OCI-M1 (cell line): ENCODE measurements around the gene NHEJ1.

Experiments
- DNase-seq: peaks from one replicate; lab custom pipeline; 2025; lab: John Stamatoyannopoulos, UW

NHEJ1 gene

GRCh38 chr2:219087361-219087760 is 73.3 kb downstream of the NHEJ1 start:
- no peak for DNase-seq

DNA sequence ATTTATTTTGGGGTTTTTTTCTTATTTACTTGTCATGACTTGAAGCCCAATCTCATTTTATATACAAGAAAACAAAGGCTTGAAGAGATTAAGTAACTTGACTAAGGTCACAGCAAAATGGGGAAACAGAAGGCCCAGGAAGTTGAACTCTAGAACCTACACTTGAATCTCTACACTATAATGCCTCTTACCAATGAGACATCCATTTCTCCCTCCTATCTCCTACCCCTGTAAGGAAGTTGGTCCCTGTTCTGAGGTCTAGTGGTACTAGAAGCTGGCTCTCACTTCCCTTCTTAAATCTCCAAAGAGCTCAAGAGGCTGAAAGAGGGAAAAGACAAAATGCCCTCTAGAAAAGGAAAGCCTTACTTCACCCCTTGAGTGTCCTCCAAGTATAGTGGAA is 74.4 kb downstream of the NHEJ1 start:
- no peak for DNase-seq

GRCh38 chr2:219084791-219085190 is 75.8 kb downstream of the NHEJ1 start:
- DNase-seq, result no peak

GRCh38 chr2:219082332-219082958 is 78.2 kb downstream of the NHEJ1 start:
- DNase-seq, result no peak

DNA sequence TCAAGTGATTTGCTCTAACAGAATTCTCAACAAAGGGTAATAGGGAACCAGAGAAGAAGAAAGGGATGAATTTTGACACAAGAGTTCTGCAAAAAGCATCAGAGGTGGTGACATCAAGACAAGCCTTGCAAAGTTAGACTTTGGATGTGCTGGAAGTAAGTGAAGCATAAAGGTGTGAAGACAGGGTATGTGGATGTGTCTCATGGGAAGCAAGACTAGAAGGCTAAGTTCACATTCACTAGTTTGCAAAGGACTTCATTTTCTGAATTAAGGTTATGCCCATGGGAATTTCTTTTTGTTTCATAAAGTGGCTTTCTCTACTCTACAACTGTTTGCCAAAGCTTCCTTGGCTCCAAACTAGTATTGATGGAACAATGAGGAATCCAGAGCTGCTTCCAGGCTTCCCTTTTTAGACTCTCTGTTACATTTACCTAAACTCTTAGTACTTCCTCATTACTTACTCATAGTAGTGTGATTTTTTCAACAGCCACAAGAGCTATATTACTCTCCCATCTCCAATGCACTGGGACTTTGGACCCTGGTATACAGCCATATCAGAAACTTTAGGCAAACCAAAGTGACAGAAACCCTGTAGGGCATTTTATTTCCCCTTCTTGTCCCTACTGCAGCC is 78.8 kb downstream of the NHEJ1 start:
- DNase-seq, result peak; percentile 27

DNA sequence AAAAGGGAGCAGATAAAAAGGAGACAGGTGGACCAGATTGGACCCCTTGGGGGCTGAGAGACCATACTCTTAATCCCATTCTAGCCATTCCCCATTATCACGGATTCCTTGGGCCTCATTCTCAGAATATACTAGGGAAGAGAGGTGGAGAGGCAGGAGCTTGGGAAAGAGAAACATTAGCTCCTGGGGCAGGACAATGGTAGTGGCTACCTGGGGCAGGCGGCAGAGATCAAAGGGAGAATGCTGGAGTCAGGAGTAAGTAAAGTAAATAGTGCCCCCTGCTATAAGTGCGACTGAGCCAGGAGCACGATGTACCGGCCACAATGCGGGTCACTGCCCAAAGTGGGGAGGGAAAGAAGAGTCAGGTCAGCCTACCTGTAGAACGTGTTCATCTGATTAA is 79.5 kb downstream of the NHEJ1 start:
- no peak for DNase-seq

- DNase-seq, result no peak
These were observed 81.2 kb downstream of the NHEJ1 start for GRCh38 chr2:219079417-219079816.

- DNase-seq, result no peak
These were observed 81.7 kb downstream of the NHEJ1 start for GRCh38 chr2:219078951-219079350.

DNA sequence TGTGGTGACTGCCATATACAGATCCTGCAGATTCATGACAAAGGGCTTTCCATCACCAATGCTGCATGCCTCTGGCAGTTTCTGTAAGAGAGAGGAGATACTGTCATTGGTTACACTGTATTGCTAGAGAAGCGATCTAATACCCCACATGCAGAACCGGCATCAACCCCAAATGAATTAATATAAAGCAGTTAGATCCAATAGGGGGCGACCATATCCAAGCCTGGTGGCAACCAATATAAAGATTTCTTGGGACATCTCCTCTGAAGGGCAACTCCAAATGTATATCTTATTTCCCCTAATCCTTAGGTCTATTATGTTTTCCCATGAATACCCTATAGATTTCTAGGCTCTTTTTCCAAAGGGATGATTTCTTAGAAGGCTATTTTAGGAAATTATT is 82.5 kb downstream of the NHEJ1 start:
- DNase-seq, result peak; percentile 9

- no peak for DNase-seq
These were observed 84.4 kb downstream of the NHEJ1 start for GRCh38 chr2:219076253-219076652.

DNA sequence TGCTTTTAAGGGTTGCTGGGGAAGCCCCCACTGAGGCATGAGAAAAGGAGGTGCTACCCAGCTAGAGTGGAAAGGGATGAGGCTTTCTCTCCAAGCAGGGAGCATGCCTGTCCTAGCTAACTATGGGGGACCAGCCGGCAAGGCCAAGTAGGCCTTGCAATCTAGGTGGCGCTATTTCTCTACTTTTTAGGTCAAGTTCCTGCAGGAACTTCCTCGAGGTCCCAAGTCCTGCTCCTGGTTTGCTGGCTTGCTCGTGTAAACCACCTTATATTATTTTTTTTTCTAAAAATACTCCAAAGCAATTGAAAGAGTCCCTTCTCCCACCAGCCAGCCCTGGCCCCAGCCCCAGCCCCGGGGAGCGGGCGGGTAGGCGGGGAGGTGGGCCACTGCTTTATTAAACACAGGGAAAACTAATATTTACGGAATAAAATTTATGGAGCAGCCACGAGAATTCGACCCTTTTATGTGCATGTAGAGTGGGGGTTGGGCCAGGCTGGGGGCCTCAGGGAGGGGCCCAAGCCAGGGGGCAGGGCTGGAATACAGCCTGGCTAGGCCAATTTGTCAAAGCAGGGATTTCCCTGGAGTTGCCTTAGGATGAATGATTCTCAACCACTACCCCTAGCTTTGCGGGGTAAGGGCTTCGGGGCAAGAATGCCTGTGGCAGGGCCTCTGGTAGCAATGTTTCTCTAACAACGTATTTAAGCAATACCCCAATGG is 87.0 kb downstream of the NHEJ1 start:
- peak; percentile 79 for DNase-seq

GRCh38 chr2:219072741-219073250 is 87.8 kb downstream of the NHEJ1 start:
- no peak for DNase-seq

GRCh38 chr2:219071131-219071816 is 89.3 kb downstream of the NHEJ1 start:
- DNase-seq, result no peak

GRCh38 chr2:219065484-219065883 is 95.1 kb downstream of the NHEJ1 start:
- no peak for DNase-seq

- no peak for DNase-seq
These were observed 98.5 kb downstream of the NHEJ1 start for GRCh38 chr2:219062081-219062480.

DNA sequence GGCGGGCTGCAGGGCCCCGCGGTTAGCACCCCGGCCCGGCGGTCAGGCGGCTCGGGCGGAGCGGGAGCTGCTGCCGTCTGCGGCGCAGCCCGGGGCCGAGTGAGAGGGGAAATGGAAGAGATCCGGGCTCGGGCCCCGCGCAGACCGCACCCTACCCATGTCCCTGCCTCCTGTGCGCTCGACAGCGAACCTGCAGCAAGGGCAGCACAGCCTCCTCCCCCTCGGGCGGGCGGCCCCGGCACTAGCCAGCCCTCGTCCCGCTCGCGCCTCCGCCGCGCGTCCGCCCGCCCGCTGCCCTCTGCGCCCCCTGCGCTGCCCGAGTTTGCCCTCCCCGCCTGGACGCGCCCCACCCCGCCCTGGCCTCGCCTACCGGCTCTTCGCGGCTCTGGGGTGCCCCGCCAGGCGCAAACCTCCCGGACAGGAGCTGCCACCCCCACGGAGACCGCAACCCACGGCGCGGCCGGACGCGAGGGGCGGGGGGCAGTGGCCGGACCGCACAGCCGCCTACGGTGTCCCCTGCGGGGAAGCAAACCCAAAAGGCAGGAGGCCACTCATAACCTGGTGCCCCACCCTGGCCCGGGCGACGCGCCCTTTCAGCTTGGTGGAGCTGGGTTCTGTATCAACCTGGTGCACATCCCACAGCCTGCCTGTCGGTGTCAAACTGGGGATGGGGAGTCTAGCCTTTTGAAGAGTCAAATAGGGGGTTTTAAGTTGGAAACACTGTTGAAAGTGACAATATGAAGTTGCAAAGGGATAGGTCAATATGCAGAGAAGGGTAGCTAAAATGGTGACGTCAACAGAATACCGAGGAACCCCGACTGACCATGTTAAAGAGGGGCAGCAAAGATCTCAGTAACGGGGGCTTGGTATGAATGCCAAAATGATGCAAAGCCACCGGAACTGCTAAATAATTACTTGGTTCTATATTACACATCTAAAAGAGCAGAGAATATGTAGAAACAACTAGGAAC is 99.5 kb downstream of the NHEJ1 start, which contains the start of gene IHH:
IHH (minus strand) TSS at position 101 of the 971 bp plus-strand sequence. CDS start 454 bp downstream, outside the sequence.
- no peak for DNase-seq

GRCh38 chr2:219059725-219060682 is 100.6 kb downstream of the NHEJ1 start:
- DNase-seq, result no peak

DNA sequence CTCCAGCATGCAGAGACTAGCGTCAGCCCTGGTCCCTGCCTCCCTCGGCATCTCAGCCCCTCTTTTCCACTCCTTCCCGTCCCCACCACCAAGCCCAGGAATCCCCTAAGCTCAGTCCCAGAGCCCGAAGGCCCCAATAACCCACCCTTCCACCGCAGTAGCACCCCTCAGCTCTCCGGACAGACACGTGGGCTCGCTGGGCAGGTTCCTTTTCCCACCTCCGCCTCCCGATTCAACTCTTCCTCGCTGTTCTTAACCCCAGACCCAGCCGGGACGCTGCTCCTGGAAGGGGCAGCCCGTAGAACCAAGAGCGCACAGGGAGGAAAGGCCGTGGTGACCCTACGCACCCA is 101.3 kb downstream of the NHEJ1 start:
- no peak for DNase-seq

- peak; percentile 28 for DNase-seq
These were observed 101.9 kb downstream of the NHEJ1 start for GRCh38 chr2:219058541-219059374.
